Measurements from ENCODE around the gene HOXC4. TPM values are rescaled to one million over a fixed set of nuclear protein-coding genes. Genes with fewer than 3 reads are reported as not detected.

The HOXC4 gene
- total and polyA plus RNA-seq, 2 of the 4 experiments (the other 2 are of a cell fraction), result under 0.01 to 0.26 TPM

- Histone ChIP-seq H2AK9ac (replicated peaks; ENCODE audit: low read depth, low read length, poor library complexity) (peak overlapping the region; percentile 1), H3K14ac (replicated peaks; ENCODE audit: low read depth, low read length) (no peak overlapping the region), H3K27ac (ENCODE audit: insufficient read depth, low read length) (no peak overlapping the region), H4K20me1 (ENCODE audit: insufficient read depth, low read length) (no peaks in the 10 kb centered on the region), H3K79me1 (ENCODE audit: low read depth in 1 of 2, low read length in 2 of 2) (no peaks in the 10 kb centered on the region), H3K36me3 (ENCODE audit: control insufficient read depth, insufficient read depth, low read length) (no peaks in the 10 kb centered on the region), H3K4me1 (ENCODE audit: control insufficient read depth, insufficient read depth, low read length) (no peaks in the 10 kb centered on the region), H3K56ac (ENCODE audit: extremely low read depth, insufficient read depth, low read length) (no peak overlapping the region), H3K18ac (ENCODE audit: low read depth, low read length) (no peak overlapping the region), H3K9me3 (ENCODE audit: control insufficient read depth, insufficient read depth, low read length) (peaks cover 11% of the 10 kb centered on the region), H3K9ac (ENCODE audit: low read depth, low read length) (no peak overlapping the region), H2BK120ac (ENCODE audit: low read depth, low read length) (no peak overlapping the region), H4K91ac (ENCODE audit: insufficient read depth, low read depth, low read length) (no peak overlapping the region), H3K4me3 (ENCODE audit: insufficient read depth, low read depth, low read length) (no peak overlapping the region), H3K4me2 (ENCODE audit: low read depth, low read length) (0 out of 2 replicates have a peak overlapping the region, but pooled peaks have one; percentile 27), H2BK5ac (ENCODE audit: low read depth, low read length, poor library complexity, severe bottlenecking) (no peak overlapping the region), H2AK5ac (ENCODE audit: low read depth, low read length) (no peak overlapping the region), H2AFZ (replicated peaks; ENCODE audit: low read length, poor library complexity) (no peak overlapping the region), H2BK15ac (ENCODE audit: low read depth, low read length) (no peak overlapping the region), H4K8ac (ENCODE audit: low read depth in 2 of 2, low read length in 2 of 2) (no peak overlapping the region), H3K27me3 (ENCODE audit: control insufficient read depth, insufficient read depth, low read length) (peaks cover 86% of the 10 kb centered on the region), H3K9me1 (ENCODE audit: insufficient read depth, low read length) (no peaks in the 10 kb centered on the region), H3K23ac (ENCODE audit: low read depth, low read length) (no peak overlapping the region), H3K4ac (ENCODE audit: low read depth, low read length) (no peak overlapping the region), H4K5ac (ENCODE audit: low read depth, low read length) (no peak overlapping the region), H2BK20ac (ENCODE audit: low read depth, low read length) (no peak overlapping the region)
- no peak for ATAC-seq (ENCODE audit: low read depth)
- POLR2A ChIA-PET (ENCODE audit: unreplicated experiment), result no interaction called here
- 0% methylated on average over 3 of the region's 46 CpGs; no CpG with 5 or more reads in 1 of the 2 experiments for WGBS, 2 experiments (ENCODE audit: extremely low coverage in 2 of 2, insufficient read length in 1 of 2)
- CTCF ChIA-PET, result no interaction called here
- TF ChIP-seq CEBPB (IDR thresholded peaks at IDR 0.05; ENCODE audit: low read depth, low read length) (peak; percentile 54), BHLHE40 (IDR thresholded peaks at IDR 0.05; ENCODE audit: low read depth, low read length) (no peak), ELK1 (IDR thresholded peaks at IDR 0.05; ENCODE audit: borderline replicate concordance, low read depth, low read length) (no peak)
- in situ Hi-C loops (cut with MboI; ENCODE audit: low sequenced_read_pairs), result no loop called here
- intact Hi-C loops (cut with micrococcal nuclease), result no loop called here
- DNase-seq, result peak; percentile 19
- dilution Hi-C loops (cut with HindIII; ENCODE audit: low sequenced_read_pairs, unreplicated experiment), result no loop called here
- no TSS peak for BruUV-seq (replicated peaks)
Measured at GRCh38 chr12:54030889-54031471, 22.7 kb upstream of the HOXC4 start.
